GM19463 (cell line): Measurements from ENCODE around the gene COL19A1.
A peak's percentile ranks its signal among the peaks of the same experiment; 100 is the strongest.
"Not testable (repeated sequence)": the region's sequence is repeated elsewhere in the genome, so short reads cannot be mapped to it uniquely, and the experiment has no call there.

ENCODE experiments used
- ATAC-seq: cut with Tn5 transposase; IDR thresholded peaks from one replicate; pipeline ENCODE4 v1.9.1; 2021; ENCODE audit warnings: mild to moderate bottlenecking, moderate library complexity; ENCODE audit not compliant: unreplicated experiment

Gene COL19A1

GRCh38 chr6:69866351-69866769 lies at the start of gene COL19A1:
COL19A1 (plus strand) TSS chr6:69866556; CDS start chr6:69879568, 13,012 bp downstream.
- ATAC-seq, result peak; percentile 48

GRCh38 chr6:69816569-69816968 lies 49.8 kb upstream of the COL19A1 start:
- no peak for ATAC-seq

- no peak for ATAC-seq
These were observed 49.0 kb upstream of the COL19A1 start for GRCh38 chr6:69817358-69817757.

GRCh38 chr6:69818223-69818930 lies 48.0 kb upstream of the COL19A1 start:
- ATAC-seq, result no peak

GRCh38 chr6:69819138-69819537 lies 47.2 kb upstream of the COL19A1 start:
- no peak for ATAC-seq

DNA sequence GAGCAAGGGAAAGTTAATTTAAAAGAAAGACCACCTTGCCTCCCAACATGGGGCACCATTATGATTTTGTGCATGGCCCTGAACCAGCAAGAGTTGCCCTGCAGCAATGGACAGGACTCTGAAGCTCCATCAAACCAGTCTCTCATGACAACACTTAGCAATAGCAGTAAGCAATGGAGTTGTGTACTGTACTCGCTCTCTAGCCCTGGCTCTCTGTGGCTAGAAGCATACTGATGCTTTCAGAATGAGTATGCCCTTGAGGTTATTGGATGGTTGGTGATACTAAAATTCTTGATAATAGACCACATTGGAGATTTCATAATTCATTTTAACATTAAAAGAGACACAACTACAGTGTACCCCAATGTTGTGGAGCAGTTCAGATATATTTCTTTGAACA lies 46.3 kb upstream of the COL19A1 start:
- ATAC-seq, result no peak

GRCh38 chr6:69820438-69820837 lies 45.9 kb upstream of the COL19A1 start:
- ATAC-seq, result no peak

- not testable (repeated sequence) for ATAC-seq
These were observed 42.0 kb upstream of the COL19A1 start for GRCh38 chr6:69824355-69824754.

DNA sequence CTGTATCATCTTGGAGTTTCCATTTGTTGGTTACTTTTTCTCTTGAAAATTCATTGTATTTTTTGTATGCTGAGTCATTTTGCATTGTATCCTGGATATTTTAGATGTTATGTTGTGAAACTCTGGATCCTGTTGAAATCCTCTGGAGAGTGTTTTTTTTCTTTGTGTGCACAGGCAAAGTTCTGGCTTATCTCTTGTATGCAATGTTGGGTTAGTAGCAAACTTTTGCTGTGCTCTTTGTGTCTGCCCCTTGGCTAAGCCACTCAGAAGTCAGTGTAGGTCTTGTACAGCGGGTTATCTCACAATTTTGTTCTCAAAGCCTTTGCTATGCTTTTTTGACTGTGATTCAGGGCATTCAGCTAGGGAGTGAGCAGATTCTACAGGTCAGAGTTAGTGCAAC lies 40.5 kb upstream of the COL19A1 start:
- ATAC-seq, result no peak

DNA sequence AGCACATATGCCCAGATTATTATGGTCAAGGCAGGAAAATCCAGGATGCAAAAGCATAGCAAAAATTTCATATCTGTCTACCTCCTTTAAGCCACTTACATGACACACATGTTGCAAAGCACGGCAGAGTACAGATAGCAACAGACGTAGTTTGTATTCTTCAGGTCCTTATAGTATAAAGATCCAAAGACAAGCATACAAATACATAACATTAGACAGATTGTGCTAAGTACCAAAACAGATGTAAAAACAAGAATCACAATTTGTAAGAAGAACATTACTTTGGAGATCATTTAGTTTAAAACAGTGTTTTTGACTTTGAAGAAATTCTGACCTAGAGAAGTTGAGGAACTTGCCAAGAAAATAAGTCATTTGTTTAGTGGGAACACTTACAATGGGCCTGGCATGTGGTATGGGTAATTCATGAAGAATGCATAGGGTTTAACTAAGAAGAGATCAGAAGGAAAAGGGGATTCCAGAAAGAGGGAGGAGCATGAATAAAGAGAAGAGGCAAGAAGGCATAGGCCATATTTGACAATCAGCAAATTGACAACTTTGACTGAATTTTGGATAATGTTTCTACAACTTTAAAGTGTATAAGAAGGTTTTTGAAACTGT lies 39.0 kb upstream of the COL19A1 start:
- no peak for ATAC-seq

DNA sequence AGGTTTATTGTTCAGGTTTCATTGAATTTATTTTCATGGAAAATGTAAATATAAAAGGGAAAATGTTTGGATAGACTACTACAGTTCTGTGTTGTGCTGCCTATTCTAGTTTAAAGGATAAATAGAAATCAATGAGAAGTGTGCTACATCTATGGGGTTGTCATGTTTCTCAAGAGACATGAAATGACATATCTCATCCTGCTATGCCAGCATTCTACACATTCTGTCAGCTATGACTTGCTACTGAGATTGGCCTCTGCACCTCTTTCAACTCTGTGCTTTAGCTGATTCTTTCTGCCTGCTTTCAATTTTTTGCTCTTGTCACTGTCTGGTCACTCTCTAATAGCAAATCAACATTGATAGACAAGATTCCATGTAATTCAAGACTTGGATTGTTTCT lies 33.8 kb upstream of the COL19A1 start:
- ATAC-seq, result no peak

- ATAC-seq, result peak; percentile 88
These were observed 30.8 kb upstream of the COL19A1 start for GRCh38 chr6:69835414-69836179.

DNA sequence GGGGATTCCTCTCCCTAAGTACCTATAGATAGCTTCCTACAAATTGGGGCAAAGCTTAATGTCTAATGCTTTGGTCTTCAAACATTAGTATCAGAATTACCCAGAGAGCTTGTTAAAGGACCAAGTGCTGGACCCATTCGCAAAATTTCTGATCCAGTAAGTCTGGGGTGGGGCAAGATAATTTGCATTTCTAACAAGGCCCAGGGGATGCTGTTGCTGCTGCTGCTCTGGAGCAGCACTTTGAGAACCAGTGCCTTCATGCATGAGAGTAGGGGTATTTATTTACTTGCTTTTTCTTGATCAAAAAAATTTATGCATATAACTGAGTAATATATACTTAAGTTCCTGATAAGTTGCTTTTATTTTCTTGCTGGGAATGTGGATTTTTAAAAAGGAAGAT lies 24.5 kb upstream of the COL19A1 start:
- ATAC-seq, result no peak

DNA sequence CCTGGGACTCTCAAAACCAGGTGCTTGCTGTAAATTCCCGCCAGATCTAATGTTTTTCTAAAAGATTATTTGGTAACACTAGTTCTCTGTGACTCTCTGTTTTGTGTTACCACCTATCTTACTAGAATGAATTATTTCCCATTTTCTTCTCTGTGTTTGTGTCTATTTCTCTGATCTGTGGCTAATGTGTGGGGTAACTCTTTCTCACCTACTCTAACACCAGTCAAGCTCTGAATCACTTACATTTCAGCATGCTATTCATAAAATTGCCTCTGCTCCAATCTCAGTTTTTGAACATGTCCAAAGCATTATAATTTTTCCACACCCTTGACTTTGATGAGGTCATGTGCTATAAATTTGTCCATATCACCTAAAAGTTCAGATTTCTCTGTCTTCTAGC lies 23.2 kb upstream of the COL19A1 start:
- no peak for ATAC-seq

DNA sequence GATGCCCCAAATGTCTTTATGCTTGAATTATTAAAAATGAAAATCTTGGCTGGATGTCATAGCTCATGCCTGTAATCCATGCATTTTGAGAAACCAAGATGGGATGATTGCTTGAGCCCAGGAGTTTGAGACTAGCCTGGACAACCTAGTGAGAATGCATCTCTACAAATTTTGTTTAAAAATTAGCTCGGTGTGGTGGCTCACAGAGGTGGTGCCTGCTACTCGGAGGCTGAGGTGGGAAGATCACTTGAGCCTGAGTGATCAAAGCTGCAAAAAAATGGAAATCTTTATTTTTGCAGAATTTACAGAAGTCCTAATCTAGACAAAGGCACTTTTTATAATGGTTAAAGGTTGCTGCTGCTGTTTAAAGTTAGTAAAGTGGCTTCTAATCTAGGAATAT lies 20.0 kb upstream of the COL19A1 start:
- no peak for ATAC-seq

DNA sequence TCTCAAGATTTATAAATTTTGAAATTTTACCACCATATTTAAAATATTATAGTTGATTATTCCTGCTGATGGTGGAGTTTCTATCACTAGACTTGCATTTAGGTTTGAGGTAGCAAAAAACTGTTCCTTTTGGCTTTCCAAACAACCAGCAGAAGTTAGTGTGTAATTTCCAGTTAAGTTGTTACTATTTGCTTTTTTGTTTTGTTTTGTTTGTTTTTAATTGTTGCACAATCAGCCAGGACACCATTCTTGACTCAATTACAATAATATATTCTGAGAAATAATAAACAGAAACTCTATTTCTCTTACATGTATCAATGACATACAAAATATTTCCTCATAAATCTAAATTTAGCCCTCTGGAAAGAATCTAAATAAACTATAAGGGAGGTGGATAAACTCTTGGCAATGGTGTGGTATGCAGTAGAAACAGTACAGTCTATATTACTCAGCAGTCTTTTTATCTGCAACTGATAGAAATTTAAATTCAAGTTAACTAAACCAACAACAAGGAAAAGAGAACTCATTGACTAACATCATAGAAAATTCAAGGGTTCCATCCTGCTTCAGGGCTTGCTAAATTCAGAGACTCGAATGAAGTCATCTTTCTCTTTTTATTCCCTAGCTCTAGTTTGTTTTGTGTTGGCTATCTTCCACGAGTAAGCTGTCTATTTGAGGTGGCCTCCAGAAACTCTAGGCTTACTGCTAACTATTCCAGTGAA lies 19.4 kb upstream of the COL19A1 start:
- no peak for ATAC-seq

DNA sequence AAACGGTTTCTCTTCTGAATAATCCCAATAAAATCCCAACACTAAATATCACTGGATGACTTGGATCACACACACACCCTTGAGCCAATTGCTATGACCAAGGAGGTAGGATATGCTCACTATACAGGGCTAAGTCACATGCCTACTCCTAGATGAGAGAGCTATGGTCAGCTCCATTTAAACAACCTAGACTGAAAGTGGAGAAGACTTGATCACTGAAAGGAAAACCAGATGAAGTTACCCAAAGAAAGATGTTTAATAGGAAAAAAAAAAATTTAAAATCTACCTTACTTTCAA lies 18.9 kb upstream of the COL19A1 start:
- ATAC-seq, result no peak

DNA sequence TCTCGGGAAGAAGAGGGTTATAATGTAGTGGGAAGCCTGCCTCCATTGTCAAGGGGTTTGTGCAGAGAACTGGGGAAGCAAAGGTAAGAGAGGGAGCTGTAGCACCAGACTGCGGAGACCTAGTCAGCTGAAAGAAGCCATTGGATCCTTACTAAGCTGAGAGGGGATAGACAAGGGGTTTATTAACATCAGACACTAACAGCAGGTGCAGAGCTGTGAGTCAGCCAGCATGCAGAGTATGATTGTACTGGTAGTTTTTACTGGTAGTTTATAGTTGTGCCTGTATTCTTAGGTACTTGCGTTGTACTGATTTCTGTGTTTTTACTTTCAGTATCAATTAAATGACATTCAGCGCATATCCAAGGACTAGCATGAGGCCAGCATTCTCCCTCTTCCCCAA lies 17.8 kb upstream of the COL19A1 start:
- no peak for ATAC-seq

DNA sequence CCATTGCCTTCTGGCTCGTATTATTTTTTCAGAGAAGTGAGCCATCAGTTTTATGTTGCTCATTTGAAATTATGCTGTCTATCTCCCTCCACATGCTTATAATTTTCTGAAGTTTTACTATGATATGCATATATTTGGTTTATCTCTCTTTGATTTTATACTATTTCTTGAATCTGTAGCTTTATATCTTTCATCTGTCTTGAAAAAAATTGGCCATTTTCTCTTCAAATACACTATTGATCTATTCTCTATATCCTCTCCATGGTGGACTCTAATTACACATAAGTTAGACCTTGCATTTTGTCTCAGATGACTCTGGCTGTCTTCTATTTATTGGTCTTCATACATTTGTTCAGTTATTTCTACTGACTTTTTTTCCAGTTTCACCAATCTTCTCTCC lies 13.7 kb upstream of the COL19A1 start:
- no peak for ATAC-seq

DNA sequence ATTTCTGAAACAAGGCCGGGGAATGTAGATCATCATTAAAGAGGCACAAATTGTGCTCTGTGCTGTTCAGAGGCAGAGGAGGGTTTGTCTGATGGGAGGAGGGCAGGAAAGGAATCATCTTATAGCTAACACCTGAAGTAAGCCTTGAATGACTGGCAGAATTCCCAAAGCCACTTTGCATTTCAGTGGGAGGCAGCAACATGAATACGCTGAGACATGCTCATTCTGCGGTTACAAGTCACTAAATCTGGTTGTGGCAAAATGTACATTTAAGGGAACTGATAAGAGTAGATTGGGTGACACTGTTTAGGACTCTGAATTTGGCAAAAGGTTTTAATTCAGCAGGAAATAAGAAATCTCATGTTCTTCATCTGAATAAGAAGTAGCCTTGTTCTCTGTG lies 4.4 kb upstream of the COL19A1 start:
- no peak for ATAC-seq

- ATAC-seq, result no peak
These were observed 2.6 kb upstream of the COL19A1 start for GRCh38 chr6:69863766-69864165.

DNA sequence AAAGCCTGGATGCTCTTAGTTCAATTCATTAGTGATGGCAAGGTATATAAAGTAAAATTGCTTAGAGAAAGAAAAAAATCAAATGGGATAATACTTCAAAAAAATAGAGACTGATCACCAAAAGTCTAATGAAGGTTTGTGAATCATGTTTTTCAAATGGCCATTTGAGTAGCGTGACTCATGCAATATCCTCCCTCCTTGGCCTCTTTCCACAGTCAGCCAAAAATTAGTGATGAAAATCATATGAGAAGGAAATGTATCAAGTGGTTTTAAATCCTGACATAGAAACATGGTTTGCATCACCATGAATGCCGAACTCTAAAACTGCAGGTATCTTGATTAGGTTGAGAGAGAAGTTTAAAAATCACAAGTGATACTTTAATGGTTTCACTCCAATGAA lies 1.2 kb upstream of the COL19A1 start:
- no peak for ATAC-seq
